Endothelial cell of umbilical vein (primary cell): ENCODE data around the gene TNRC6B. TPM values are rescaled to one million over a fixed set of nuclear protein-coding genes. Genes with fewer than 3 reads are reported as not detected.

Experiments used
- BruUV-seq: library from RNA; stranded (reverse); fragments of 400-500 nt; replicated peaks from 2 replicates; lab custom pipeline; 2021; lab: Mats Ljungman, UMichigan
- CTCF ChIA-PET: fragments of 300-600, 350-600 bp; sonication (Branson Sonifier 250); formaldehyde crosslinking; loops from one replicate; lab custom pipeline; 2021; ENCODE audit warnings: antibody characterized with exemption, inconsistent platforms; lab: Charles Lee
- POLR2A ChIA-PET: fragments of 300-600, 350-600 bp; sonication (Branson Sonifier 250); formaldehyde crosslinking; loops from one replicate; lab custom pipeline; 2021; ENCODE audit warnings: antibody characterized with exemption, inconsistent platforms; lab: Charles Lee
- DNase-seq: peaks from one replicate; pipeline ENCODE4 v3.0.0-alpha.2; 2011; ENCODE audit warnings: low read depth, low spot score
- FAIRE-seq: peaks from 2 replicates; lab custom pipeline; 2011; peaks lifted over from hg19 to GRCh38; lab: Jason Lieb, UNC
- H2AFZ ChIP-seq: 2 replicates; pipeline ENCODE4 v1.6.0; 2012; ENCODE audit warnings: low read depth, low read length, control low read depth, inconsistent platforms
- H3K27ac ChIP-seq: 2 replicates; pipeline ENCODE4 v1.5.1; 2011; ENCODE audit warnings: low read depth, mild to moderate bottlenecking, control low read depth, low read length, moderate library complexity; ENCODE audit not compliant: insufficient read depth
- H3K27me3 ChIP-seq, 2 experiments: 2 replicates each; pipeline versions ENCODE4 v1.6.0 to v1.6.1; 2011; ENCODE audit warnings: low read length in 2 of 2, mixed read lengths in 1 of 2; ENCODE audit not compliant: control insufficient read depth in 2 of 2, insufficient read depth in 2 of 2
- H3K36me3 ChIP-seq, 2 experiments: 2 replicates in 1 of 2; 3 replicates in 1 of 2; pipeline ENCODE4 v1.5.1; 2011; ENCODE audit warnings: low read length in 2 of 2, mild to moderate bottlenecking in 1 of 2, moderate library complexity in 1 of 2; ENCODE audit not compliant: control insufficient read depth in 2 of 2, insufficient read depth in 2 of 2; ENCODE audit errors: extremely low read depth in 1 of 2
- H3K4me1 ChIP-seq: 3 replicates; pipeline ENCODE4 v1.5.1; 2011; ENCODE audit warnings: mild to moderate bottlenecking, low read length; ENCODE audit not compliant: control insufficient read depth, insufficient read depth; ENCODE audit errors: extremely low read depth
- H3K4me2 ChIP-seq: 2 replicates; pipeline ENCODE4 v1.6.1; 2011; ENCODE audit warnings: low read length, control low read depth, mixed read lengths; ENCODE audit not compliant: insufficient read depth
- H3K4me3 ChIP-seq, 3 experiments: fragments of 200-600 bp in 1 of 3; sonication (generic), shearing (Covaris generic) in 1 of 3; replicated peaks in 1 of 3; 2 replicates each; pipeline ENCODE4 v1.5.1; 2011 to 2016; ENCODE audit warnings: control low read depth in 3 of 3, low read length in 3 of 3, mild to moderate bottlenecking in 2 of 3, inconsistent platforms in 1 of 3, low read depth in 1 of 3, moderate library complexity in 1 of 3; ENCODE audit not compliant: insufficient read depth in 1 of 3
- H3K79me2 ChIP-seq: 2 replicates; pipeline ENCODE4 v1.6.0; 2012; ENCODE audit warnings: low read length, inconsistent platforms; ENCODE audit not compliant: control insufficient read depth, insufficient read depth
- H3K9ac ChIP-seq: replicated peaks from 2 replicates; pipeline ENCODE3; 2011; ENCODE audit warnings: low read length, control low read depth; ENCODE audit not compliant: insufficient read depth; ENCODE audit errors: extremely low read depth
- H3K9me1 ChIP-seq: replicated peaks from 3 replicates; pipeline ENCODE4 v1.6.0; 2011; ENCODE audit warnings: mild to moderate bottlenecking, low read length; ENCODE audit not compliant: control insufficient read depth, insufficient read depth; ENCODE audit errors: extremely low read depth
- H3K9me3 ChIP-seq: replicated peaks from 2 replicates; pipeline ENCODE4 v1.5.1; 2012; ENCODE audit warnings: low read length, inconsistent platforms; ENCODE audit not compliant: control insufficient read depth, insufficient read depth
- H4K20me1 ChIP-seq: replicated peaks from 2 replicates; pipeline ENCODE3; 2011; ENCODE audit warnings: mild to moderate bottlenecking, low read length; ENCODE audit not compliant: control insufficient read depth, insufficient read depth; ENCODE audit errors: extremely low read depth
- CTCF ChIP-seq, 2 donors: IDR thresholded peaks; 1 replicate in 1 of 2; 2 replicates in 1 of 2; pipeline ENCODE4 v1.5.1; 2011; ENCODE audit warnings: low read length in 2 of 2, mild to moderate bottlenecking in 2 of 2, moderate library complexity in 2 of 2, control low read depth in 1 of 2, inconsistent platforms in 1 of 2, low read depth in 1 of 2; ENCODE audit not compliant: insufficient read depth in 1 of 2; ENCODE audit errors: extremely low read depth in 1 of 2
- EZH2 ChIP-seq: IDR thresholded peaks from 2 replicates; pipeline ENCODE4 v1.6.1; 2012; ENCODE audit warnings: borderline replicate concordance, low read depth, mild to moderate bottlenecking, moderate library complexity, low read length, inconsistent platforms; ENCODE audit not compliant: severe bottlenecking
- FOS ChIP-seq: IDR thresholded peaks from 2 replicates; pipeline ENCODE4 v1.6.1; 2011; ENCODE audit warnings: mild to moderate bottlenecking, low read length, moderate library complexity, borderline replicate concordance; ENCODE audit not compliant: insufficient read depth
- GATA2 ChIP-seq: IDR thresholded peaks from 2 replicates; pipeline ENCODE4 v1.7.0; 2011; ENCODE audit warnings: low read depth, mild to moderate bottlenecking, moderate library complexity, mixed read lengths, low read length; ENCODE audit not compliant: insufficient read length, insufficient read depth
- JUN ChIP-seq: IDR thresholded peaks from 2 replicates; pipeline ENCODE4 v1.6.1; 2011; ENCODE audit warnings: borderline replicate concordance, low read depth; ENCODE audit not compliant: insufficient read length, insufficient read depth
- MAX ChIP-seq: IDR thresholded peaks from 2 replicates; pipeline ENCODE4 v1.6.1; 2011; ENCODE audit not compliant: insufficient read depth, insufficient read length
- MYC ChIP-seq: IDR thresholded peaks from one replicate; pipeline ENCODE4 v1.6.1; 2011; ENCODE audit warnings: mild to moderate bottlenecking, low read depth, low read length
- POLR2A ChIP-seq: IDR thresholded peaks from 2 replicates; pipeline ENCODE4 v1.6.1; 2012; ENCODE audit warnings: low read depth, mild to moderate bottlenecking, control low read depth, low read length
- POLR2AphosphoS5 ChIP-seq: IDR thresholded peaks from 2 replicates; pipeline ENCODE4 v1.6.1; 2012; ENCODE audit warnings: low read depth, mild to moderate bottlenecking, control low read depth, low read length, moderate library complexity; ENCODE audit not compliant: insufficient read depth
- dilution Hi-C: fragments of 300-500 bp; cut with MboI; formaldehyde crosslinking; loops from one replicate; pipeline ENCODE4 v1.15.0; 2019; ENCODE audit warnings: low sequenced_read_pairs; ENCODE audit not compliant: extremely low pct_ligation_motif_present
- intact Hi-C: fragments of 100-400 bp; cut with micrococcal nuclease; formaldehyde crosslinking; loops from one replicate; pipeline ENCODE4 v1.10.0; 2022
- polyA plus RNA-seq, 4 experiments: library from polyadenylated mRNA; depleted of rRNA in 3 of 4; stranded (reverse) in 3 of 4; unstranded in 1 of 4; fragments of >200 nt; gene quantifications; 2 replicates each; pipeline versions ENCODE4 v1.2.1 to v1.2.3, GENCODE V29; 2011 to 2012; ENCODE audit warnings: missing spikeins in 1 of 4
- total RNA-seq: library from RNA; stranded (reverse); gene quantifications from 2 replicates; pipeline ENCODE4 v1.2.3, GENCODE V29; 2021

Gene TNRC6B
- total and polyA plus RNA-seq, 2 donors (not counting 3 experiments of a cell fraction or from before 2014, with no cell fraction given), result 10.6 to 37.2 TPM

GRCh38 chr22:40312050-40312449 is 134.3 kb downstream of the TNRC6B start:
- H3K9me3 ChIP-seq, result no peaks in the 10 kb centered on the region
- H4K20me1 ChIP-seq, result no peaks in the 10 kb centered on the region
- dilution Hi-C loops, result no loop called here
- H3K27me3 ChIP-seq, result no peaks in the 10 kb centered on the region
- no peaks in the 10 kb centered on the region for H3K79me2 ChIP-seq
- no peak overlapping the region for H2AFZ ChIP-seq
- H3K4me1 ChIP-seq, result no peaks in the 10 kb centered on the region
- H3K27ac ChIP-seq, result no peak overlapping the region
- no peaks in the 10 kb centered on the region for H3K9me1 ChIP-seq
- POLR2A ChIA-PET, result no interaction called here
- DNase-seq, result no peak
- H3K4me3 ChIP-seq, result no peak overlapping the region
- no peak overlapping the region for H3K4me2 ChIP-seq
- peaks cover 31 to 33% of the 10 kb centered on the region in 2 experiments for H3K36me3 ChIP-seq
- no peak for FAIRE-seq
- intact Hi-C loops, result no loop called here
- no TSS peak for BruUV-seq
- CTCF ChIA-PET, result no interaction called here
- H3K9ac ChIP-seq, result no peak overlapping the region
- TF ChIP-seq POLR2A (no peak), CTCF (IDR thresholded peaks at IDR 0.05; ENCODE audit: extremely low read depth in 1 of 2, insufficient read depth in 1 of 2, low read depth in 1 of 2, low read length in 2 of 2) (no peak), MAX (no peak), JUN (no peak), FOS (no peak), EZH2 (no peak), GATA2 (no peak), MYC (no peak), POLR2AphosphoS5 (no peak)
